ENCODE data around the gene CNBD2.

The CNBD2 gene

DNA sequence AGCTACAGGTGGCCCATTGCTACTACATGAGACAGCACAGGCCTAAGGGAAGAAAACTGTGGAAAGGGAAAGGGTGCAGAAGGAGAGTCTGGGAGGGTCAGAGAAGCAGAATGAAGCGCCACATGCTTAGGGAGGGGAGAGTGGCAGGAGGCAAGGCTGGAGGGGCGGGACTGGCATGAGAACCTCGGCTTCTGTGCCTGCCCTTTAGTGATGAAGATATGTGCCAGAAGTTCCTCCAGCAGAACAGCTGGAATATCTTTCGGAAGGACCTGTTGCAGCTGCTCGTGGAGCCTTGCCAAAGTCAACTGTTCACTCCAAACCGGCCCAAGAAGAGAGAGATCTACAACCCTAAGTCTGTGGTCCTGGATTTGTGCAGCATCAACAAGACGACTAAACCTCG lies 61.8 kb downstream of the CNBD2 start:
- H3K27me3 ChIP-seq, result peaks cover 9% of the 10 kb centered on the region
- H3K36me3 ChIP-seq, result no peaks in the 10 kb centered on the region
- TF ChIP-seq, protein P1, sequence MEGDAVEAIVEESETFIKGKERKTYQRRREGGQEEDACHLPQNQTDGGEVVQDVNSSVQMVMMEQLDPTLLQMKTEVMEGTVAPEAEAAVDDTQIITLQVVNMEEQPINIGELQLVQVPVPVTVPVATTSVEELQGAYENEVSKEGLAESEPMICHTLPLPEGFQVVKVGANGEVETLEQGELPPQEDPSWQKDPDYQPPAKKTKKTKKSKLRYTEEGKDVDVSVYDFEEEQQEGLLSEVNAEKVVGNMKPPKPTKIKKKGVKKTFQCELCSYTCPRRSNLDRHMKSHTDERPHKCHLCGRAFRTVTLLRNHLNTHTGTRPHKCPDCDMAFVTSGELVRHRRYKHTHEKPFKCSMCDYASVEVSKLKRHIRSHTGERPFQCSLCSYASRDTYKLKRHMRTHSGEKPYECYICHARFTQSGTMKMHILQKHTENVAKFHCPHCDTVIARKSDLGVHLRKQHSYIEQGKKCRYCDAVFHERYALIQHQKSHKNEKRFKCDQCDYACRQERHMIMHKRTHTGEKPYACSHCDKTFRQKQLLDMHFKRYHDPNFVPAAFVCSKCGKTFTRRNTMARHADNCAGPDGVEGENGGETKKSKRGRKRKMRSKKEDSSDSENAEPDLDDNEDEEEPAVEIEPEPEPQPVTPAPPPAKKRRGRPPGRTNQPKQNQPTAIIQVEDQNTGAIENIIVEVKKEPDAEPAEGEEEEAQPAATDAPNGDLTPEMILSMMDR (IDR thresholded peaks at IDR 0.05), result no peak
- no peaks in the 10 kb centered on the region for H3K9me3 ChIP-seq
- H3K4me3 ChIP-seq (ENCODE audit: low read depth in 1 of 2, low read length in 1 of 2), result no peak overlapping the region
- H3K4me1 ChIP-seq (ENCODE audit: control insufficient read depth in 1 of 2, insufficient read depth in 1 of 2, low read depth in 1 of 2, low read length in 1 of 2), result no peaks in the 10 kb centered on the region
- no peak overlapping the region for H3K27ac ChIP-seq

DNA sequence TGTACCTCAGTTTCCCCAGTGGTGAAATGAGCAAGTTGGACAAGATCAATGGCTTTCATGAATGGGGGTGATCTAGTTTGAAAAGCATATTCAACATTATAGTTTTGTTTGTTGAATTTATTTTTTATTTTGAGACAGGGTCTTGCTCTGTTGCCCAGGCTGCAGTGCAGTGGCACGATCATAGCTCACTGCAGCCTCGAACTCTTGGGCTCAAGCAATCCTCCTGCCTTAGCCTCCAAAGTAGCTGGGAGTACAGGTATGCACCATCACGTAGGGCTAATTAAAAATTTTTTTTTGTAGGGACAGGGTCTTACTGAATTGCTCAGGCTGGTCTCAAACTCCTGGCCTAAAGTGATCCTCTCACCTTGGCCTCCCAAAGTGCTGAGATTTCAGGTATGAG lies 63.4 kb downstream of the CNBD2 start:
- H3K9me3 ChIP-seq, result no peaks in the 10 kb centered on the region
- H3K27me3 ChIP-seq, result peaks cover 5% of the 10 kb centered on the region
- H3K27ac ChIP-seq, result no peak overlapping the region
- no peaks in the 10 kb centered on the region for H3K4me1 ChIP-seq (ENCODE audit: control insufficient read depth in 1 of 2, insufficient read depth in 1 of 2, low read depth in 1 of 2, low read length in 1 of 2)
- TF ChIP-seq, protein P1 (IDR thresholded peaks at IDR 0.05), result no peak
- no peaks in the 10 kb centered on the region for H3K36me3 ChIP-seq
- H3K4me3 ChIP-seq (ENCODE audit: low read depth in 1 of 2, low read length in 1 of 2), result no peak overlapping the region

DNA sequence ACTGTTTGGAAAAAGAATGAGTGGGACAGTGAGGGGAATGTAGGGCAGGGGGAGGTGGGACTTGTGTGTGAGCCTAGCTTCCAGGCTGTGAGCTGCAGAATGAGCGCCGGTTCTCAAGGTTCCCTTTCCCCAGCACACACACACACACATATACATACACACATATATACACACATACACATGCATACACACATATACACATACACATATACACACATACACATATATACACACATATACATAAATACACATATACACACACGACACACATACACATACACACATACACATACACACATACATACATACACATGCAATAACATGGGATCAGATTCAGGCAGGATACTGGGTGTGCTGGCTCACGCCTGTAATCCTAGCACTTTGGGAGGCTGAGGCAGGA lies 66.5 kb downstream of the CNBD2 start:
- TF ChIP-seq, protein P1 (IDR thresholded peaks at IDR 0.05), result no peak
- Histone ChIP-seq H3K9me3 (no peaks in the 10 kb centered on the region), H3K27ac (no peak overlapping the region), H3K4me3 (ENCODE audit: low read depth in 1 of 2, low read length in 1 of 2) (no peak overlapping the region), H3K27me3 (no peaks in the 10 kb centered on the region), H3K4me1 (ENCODE audit: control insufficient read depth in 1 of 2, insufficient read depth in 1 of 2, low read depth in 1 of 2, low read length in 1 of 2) (no peaks in the 10 kb centered on the region), H3K36me3 (no peaks in the 10 kb centered on the region)

DNA sequence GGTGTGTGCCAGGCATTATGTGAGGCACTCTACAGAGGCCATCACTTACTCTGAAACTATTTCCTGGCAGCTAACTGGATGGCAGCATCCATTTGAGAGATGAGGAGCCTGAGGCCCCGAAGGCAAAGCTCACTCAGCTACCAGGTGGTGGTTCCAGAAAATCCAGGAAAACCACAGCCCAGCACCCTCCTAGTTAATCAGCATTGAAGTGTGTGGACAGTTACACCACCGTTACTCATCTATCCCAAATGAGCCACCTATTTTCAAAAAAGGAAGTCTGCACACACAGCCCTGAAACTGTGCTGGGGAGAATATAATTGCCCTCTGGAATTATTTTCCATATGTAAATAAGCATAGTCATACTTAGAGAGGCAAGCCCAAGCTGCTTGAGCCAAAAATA lies 67.4 kb downstream of the CNBD2 start:
- no peak overlapping the region for H3K27ac ChIP-seq
- H3K27me3 ChIP-seq, result no peaks in the 10 kb centered on the region
- no peaks in the 10 kb centered on the region for H3K36me3 ChIP-seq
- TF ChIP-seq, protein P1 (IDR thresholded peaks at IDR 0.05), result no peak
- no peaks in the 10 kb centered on the region for H3K9me3 ChIP-seq
- no peaks in the 10 kb centered on the region for H3K4me1 ChIP-seq (ENCODE audit: control insufficient read depth in 1 of 2, insufficient read depth in 1 of 2, low read depth in 1 of 2, low read length in 1 of 2)
- no peak overlapping the region for H3K4me3 ChIP-seq (ENCODE audit: low read depth in 1 of 2, low read length in 1 of 2)

DNA sequence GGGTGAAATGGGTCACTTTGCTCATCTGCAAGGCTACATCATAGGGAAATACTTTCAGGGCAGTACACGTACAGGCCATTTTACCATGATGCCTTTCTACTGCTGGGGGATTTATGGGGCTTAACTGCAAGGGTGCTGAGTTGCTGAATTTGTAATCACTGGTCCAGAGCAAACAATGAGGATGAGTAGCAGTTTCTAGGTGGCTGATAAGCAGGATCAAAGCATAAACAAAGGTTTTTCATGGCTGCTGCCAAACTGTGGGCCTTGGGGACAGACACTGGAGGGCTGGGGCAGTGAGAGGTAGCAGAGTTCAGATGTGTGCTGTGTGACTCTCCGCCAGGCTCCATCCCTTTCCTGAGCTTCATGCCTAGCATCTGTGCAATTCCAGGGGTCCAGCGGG lies 68.3 kb downstream of the CNBD2 start:
- H3K4me1 ChIP-seq (ENCODE audit: control insufficient read depth in 1 of 2, insufficient read depth in 1 of 2, low read depth in 1 of 2, low read length in 1 of 2), result no peaks in the 10 kb centered on the region
- no peaks in the 10 kb centered on the region for H3K27me3 ChIP-seq
- H3K27ac ChIP-seq, result no peak overlapping the region
- H3K36me3 ChIP-seq, result no peaks in the 10 kb centered on the region
- TF ChIP-seq, protein P1 (IDR thresholded peaks at IDR 0.05), result no peak
- no peaks in the 10 kb centered on the region for H3K9me3 ChIP-seq
- no peak overlapping the region for H3K4me3 ChIP-seq (ENCODE audit: low read depth in 1 of 2, low read length in 1 of 2)

DNA sequence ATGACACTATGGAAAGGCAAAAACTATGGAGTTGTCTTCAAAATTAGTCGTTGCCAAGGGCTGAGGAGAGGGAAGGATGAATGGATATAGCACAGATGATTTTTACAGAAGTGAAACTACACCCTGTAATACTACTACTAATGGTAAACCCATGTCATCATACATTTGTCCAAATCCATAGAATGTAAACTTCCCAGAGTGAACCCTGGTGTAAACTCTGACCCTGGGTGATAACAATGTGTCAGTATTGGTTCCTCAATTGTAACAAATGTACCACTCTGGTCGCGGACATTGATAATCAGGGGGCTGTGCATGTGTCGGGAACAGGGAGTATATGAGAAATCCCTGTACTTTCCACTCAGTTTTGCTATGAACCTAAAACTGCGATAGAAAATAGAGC lies 72.2 kb downstream of the CNBD2 start:
- Histone ChIP-seq H3K27ac (no peak overlapping the region), H3K36me3 (peaks cover 7% of the 10 kb centered on the region), H3K4me3 (ENCODE audit: low read depth in 1 of 2, low read length in 1 of 2) (no peak overlapping the region), H3K4me1 (ENCODE audit: control insufficient read depth in 1 of 2, insufficient read depth in 1 of 2, low read depth in 1 of 2, low read length in 1 of 2) (no peaks in the 10 kb centered on the region), H3K27me3 (no peaks in the 10 kb centered on the region), H3K9me3 (no peaks in the 10 kb centered on the region)
- TF ChIP-seq, protein P1 (IDR thresholded peaks at IDR 0.05), result no peak

All from neutrophil (primary cell).